ENCODE data around the gene ACP1.
A peak's percentile ranks its signal among the peaks of the same experiment; 100 is the strongest.

DNA sequence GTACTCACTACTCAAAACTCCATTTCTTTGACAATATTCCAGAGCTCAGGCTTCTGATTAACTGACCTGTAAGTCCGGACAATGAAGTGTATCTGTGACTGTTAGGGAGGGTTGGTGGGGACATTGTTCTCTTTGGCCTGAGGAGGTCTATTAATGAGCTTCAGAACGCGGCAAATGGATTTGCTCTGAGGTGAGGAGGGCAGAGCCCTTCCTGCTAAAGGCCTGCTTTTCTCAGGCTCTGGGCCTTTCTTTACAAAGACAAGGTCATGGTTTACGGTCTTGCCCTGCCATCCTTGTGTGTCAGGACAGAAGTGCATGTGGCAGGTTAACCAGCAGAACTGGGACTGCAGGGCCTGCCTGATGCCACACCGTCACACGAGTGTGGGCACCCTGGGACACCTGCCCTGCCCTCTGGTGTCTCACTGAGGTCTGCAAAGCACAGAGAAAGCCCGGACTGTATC lies 15.9 kb downstream of the ACP1 start:
- TF ChIP-seq POLR2A (IDR thresholded peaks at IDR 0.05; ENCODE audit: low read depth, low read length), result 0 out of 2 replicates have a peak, but pooled peaks have one; percentile 18
- TF ChIP-seq POLR2AphosphoS5 (IDR thresholded peaks at IDR 0.05; ENCODE audit: low read depth, low read length), result no peak
- no peak for TF ChIP-seq TAF1 (IDR thresholded peaks at IDR 0.05; ENCODE audit: borderline replicate concordance, low read depth, low read length)

All from GM12892 (cell line).